GM12878 (cell line): ENCODE results near the gene TWIST1. TPM values are rescaled to one million over a fixed set of nuclear protein-coding genes. Genes with fewer than 3 reads are reported as not detected.

Experiments used
- CBX3 ChIP-seq: fragments of 200-600 bp; sonication (generic); IDR thresholded peaks from 2 replicates; pipeline ENCODE4 v1.6.1; 2016; ENCODE audit warnings: low read depth, borderline replicate concordance
- CUX1 ChIP-seq: IDR thresholded peaks from 2 replicates; pipeline ENCODE4 v1.6.1; 2012; ENCODE audit warnings: improper control_type of control experiment, low read depth, low read length; ENCODE audit not compliant: insufficient replicate concordance
- E4F1 ChIP-seq: fragments of 450-650 bp; IDR thresholded peaks from 2 replicates; pipeline ENCODE4 v1.6.1; 2018; ENCODE audit warnings: borderline replicate concordance, mild to moderate bottlenecking; ENCODE audit not compliant: partially characterized antibody
- FOS ChIP-seq: IDR thresholded peaks from 3 replicates; pipeline ENCODE4 v1.6.1; 2011; ENCODE audit warnings: borderline replicate concordance; ENCODE audit not compliant: insufficient read length; ENCODE audit errors: extremely low read depth
- PBX3 ChIP-seq: IDR thresholded peaks from 2 replicates; pipeline ENCODE4 v1.6.1; 2011; ENCODE audit warnings: mild to moderate bottlenecking, low read depth, low read length, moderate library complexity; ENCODE audit not compliant: insufficient replicate concordance
- RB1 ChIP-seq: fragments of 450-650 bp; formaldehyde crosslinking; IDR thresholded peaks from 2 replicates; pipeline ENCODE4 v1.6.1; 2017; ENCODE audit warnings: mild to moderate bottlenecking, borderline replicate concordance
- RBBP5 ChIP-seq: fragments of 200-600 bp; sonication (generic); conservative IDR thresholded peaks from 2 replicates; pipeline ENCODE4 v1.6.1; 2016
- TARDBP ChIP-seq: IDR thresholded peaks from 2 replicates; pipeline ENCODE4 v1.6.1; 2016; ENCODE audit warnings: borderline replicate concordance
- ZBTB4 ChIP-seq: fragments of 450-650 bp; formaldehyde crosslinking; IDR thresholded peaks from 2 replicates; pipeline ENCODE4 v1.4.0; 2022; ENCODE audit warnings: mild to moderate bottlenecking, moderate library complexity
- ZNF217 ChIP-seq: fragments of 450-650 bp; IDR thresholded peaks from 2 replicates; pipeline ENCODE4 v1.6.1; 2017; ENCODE audit warnings: antibody characterized with exemption, mild to moderate bottlenecking
- polyA plus RNA-seq, 11 experiments: library from polyadenylated mRNA; depleted of rRNA in 4 of 11; unstranded in 6 of 11; stranded (reverse) in 5 of 11; fragments of >200 nt; fragmentation: Nextera tagmentation in 4 of 11; fragmentation: Illumina TruSeq in 1 of 11; extraction: Ambion mirVana in 4 of 11; extraction: Trizol in 1 of 11; gene quantifications; 1 replicate in 1 of 11; 2 replicates in 10 of 11; pipeline versions ENCODE4 v1.2.1 to v1.2.3, GENCODE V29; 2011 to 2016; ENCODE audit warnings: inconsistent platforms in 2 of 11, missing spikeins in 2 of 11, low read depth in 1 of 11
- total RNA-seq, 4 experiments: library from RNA; depleted of rRNA in 3 of 4; stranded (reverse); fragments of >200 nt in 3 of 4; fragmentation: Illumina TruSeq in 1 of 4; extraction: Trizol in 1 of 4; gene quantifications; 2 replicates each; pipeline versions ENCODE4 v1.2.1 to v1.2.3, GENCODE V29; 2013 to 2021

Gene TWIST1
- total and polyA plus RNA-seq, 10 of the 15 experiments (the other 5 are each of a cell fraction or from before 2014, with no cell fraction given), result not detected

GRCh38 chr7:19089797-19090196 lies 27.6 kb downstream of the TWIST1 start (continued):
- TF ChIP-seq ZBTB4 (CRISPR knock-in tag), result no peak
- no peak for TF ChIP-seq CBX3
- no peak for TF ChIP-seq PBX3
- TF ChIP-seq RB1, result no peak
- TF ChIP-seq TARDBP, result no peak
- TF ChIP-seq CUX1, result no peak
- no peak for TF ChIP-seq E4F1
- TF ChIP-seq FOS, result no peak
- no peak for TF ChIP-seq RBBP5
- TF ChIP-seq ZNF217, result no peak
